Right cardiac atrium (tissue), 5 donors: Measurements from ENCODE around the gene SDK2. TPM values are rescaled to one million over a fixed set of nuclear protein-coding genes. Genes with fewer than 3 reads are reported as not detected.

ENCODE experiments used
- ATAC-seq, 2 donors: fragments of 200-7000 bp; cut with Tn5 transposase; one replicate each; pipeline versions ENCODE4 v1.8.0 to v1.9.1; 2020; ENCODE audit warnings: moderate library complexity in 2 of 2, mild to moderate bottlenecking in 1 of 2
- DNase-seq, 3 donors: peaks; one replicate each; pipeline ENCODE4 v3.0.0-alpha.2; 2020
- H3K27ac ChIP-seq: one replicate; pipeline ENCODE4 v1.5.1; 2013; ENCODE audit warnings: mild to moderate bottlenecking, low read length, control low read depth, moderate library complexity
- H3K27me3 ChIP-seq: one replicate; pipeline ENCODE4 v1.6.1; 2013; ENCODE audit not compliant: control insufficient read depth, insufficient read depth
- H3K4me1 ChIP-seq: one replicate; pipeline ENCODE4 v1.6.1; 2013; ENCODE audit warnings: low read length; ENCODE audit not compliant: control insufficient read depth, insufficient read depth
- H3K4me3 ChIP-seq: one replicate; pipeline ENCODE4 v1.5.1; 2013; ENCODE audit warnings: low read length, control low read depth
- H3K9me3 ChIP-seq: one replicate; pipeline ENCODE4 v1.6.1; 2013; ENCODE audit warnings: low read length; ENCODE audit not compliant: control insufficient read depth
- WGBS: extraction: QIAGEN DNeasy Blood & Tissue Kit; methylation state at CpG from one replicate; pipeline ENCODE4 v1.1.7; 2013; 5-methylcytosine and 5-hydroxymethylcytosine counted together
- intact Hi-C, 4 donors: fragments of 100-400 bp; cut with DNase I; formaldehyde crosslinking; loops; one replicate each; pipeline versions ENCODE4 v1.11.0 to v1.14.0; 2022 to 2023
- polyA plus RNA-seq: library from polyadenylated mRNA; stranded (reverse); fragments of 200-250 nt; gene quantifications from one replicate; pipeline ENCODE4 v1.2.3, GENCODE V29; 2013
- total RNA-seq, 4 donors: library from RNA; stranded (reverse); fragmentation: NEBNext Ultra II Directional; extraction: Animal tissue kit (Norgen Biotek cat#: 25700); gene quantifications; one replicate each; pipeline ENCODE4 v1.2.1, GENCODE V29; 2021
- donor health status: healthy with polysubstance abuse.
- donor health status: DM: no; HTN: yes; CAD: no.
- donor health status: DM: no; HTN: no; CAD: no.
- donor health status: DM: no; HTN: yes; CAD: no; lungs with severe emphysema.
- donor health status: DM: yes; HTN: yes; CAD: no.

SDK2 gene
- total and polyA plus RNA-seq, 5 donors: 0.77 to 4.4 (median 2.0) TPM

DNA sequence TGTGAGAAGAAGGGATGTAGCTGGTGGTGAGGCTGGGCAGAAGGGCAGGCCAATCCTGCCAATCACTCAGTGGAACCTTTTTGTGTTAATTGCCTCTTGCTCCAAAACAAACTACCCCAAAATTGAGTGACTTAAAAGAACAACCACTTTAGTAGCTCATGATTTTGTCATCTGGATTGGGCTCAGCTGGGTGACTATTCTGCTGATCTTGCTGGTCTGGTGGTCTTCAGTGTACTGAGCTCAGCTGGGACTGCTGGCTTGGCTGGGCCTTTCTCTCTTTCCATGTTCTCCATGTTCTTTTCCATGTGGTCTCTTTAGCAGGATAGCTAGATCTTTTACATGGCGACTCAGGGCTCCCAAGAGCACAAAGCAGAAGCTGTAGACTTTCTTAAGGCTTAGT, 37.7 kb upstream of the SDK2 start:
- H3K9me3 ChIP-seq: peaks cover 7% of the 10 kb centered on the region
- ATAC-seq: no peak
- 95% methylated on average over 1 of the region's 1 CpG for WGBS
- H3K27me3 ChIP-seq: no peaks in the 10 kb centered on the region
- H3K4me3 ChIP-seq: no peak overlapping the region
- intact Hi-C loops: no loop called here
- no peak overlapping the region for H3K27ac ChIP-seq
- no peak for DNase-seq
- no peaks in the 10 kb centered on the region for H3K4me1 ChIP-seq

- H3K4me1 ChIP-seq: no peaks in the 10 kb centered on the region
- H3K27me3 ChIP-seq: no peaks in the 10 kb centered on the region
- no peak overlapping the region for H3K27ac ChIP-seq
- DNase-seq: no peak
- no peak for ATAC-seq
- H3K9me3 ChIP-seq: peaks cover 7% of the 10 kb centered on the region
- no peak overlapping the region for H3K4me3 ChIP-seq
- intact Hi-C loops: no loop called here
- WGBS: 70% methylated on average over 4 of the region's 4 CpGs
Measured at GRCh38 chr17:73679476-73679875, 35.2 kb upstream of the SDK2 start.

- Histone ChIP-seq H3K27me3 (no peaks in the 10 kb centered on the region), H3K27ac (no peak overlapping the region), H3K4me3 (no peak overlapping the region), H3K4me1 (no peaks in the 10 kb centered on the region), H3K9me3 (peaks cover 7% of the 10 kb centered on the region)
- ATAC-seq (no peak), DNase-seq (no peak)
- intact Hi-C loops: no loop called here
- 76% methylated on average over 7 of the region's 7 CpGs for WGBS
Measured at GRCh38 chr17:73678999-73679398, 34.8 kb upstream of the SDK2 start.

- 76% methylated on average over 3 of the region's 3 CpGs for WGBS
- Histone ChIP-seq H3K9me3 (peaks cover 2% of the 10 kb centered on the region), H3K4me3 (no peak overlapping the region), H3K4me1 (no peaks in the 10 kb centered on the region), H3K27me3 (no peaks in the 10 kb centered on the region), H3K27ac (no peak overlapping the region)
- DNase-seq (no peak), ATAC-seq (no peak)
- intact Hi-C loops: no loop called here
Measured at GRCh38 chr17:73669771-73670170, 25.5 kb upstream of the SDK2 start.

- ATAC-seq (peak in 1 of 2 donors; percentile 31), DNase-seq (peak in 1 of 3 donors; percentile 42)
- Histone ChIP-seq H3K4me1 (no peaks in the 10 kb centered on the region), H3K4me3 (no peak overlapping the region), H3K27ac (no peak overlapping the region), H3K27me3 (no peaks in the 10 kb centered on the region), H3K9me3 (peaks cover 2% of the 10 kb centered on the region)
- 63% methylated on average over 9 of the region's 9 CpGs for WGBS
- intact Hi-C loops: no loop called here
Measured at GRCh38 chr17:73667181-73667959, 23.1 kb upstream of the SDK2 start.

GRCh38 chr17:73663614-73664013, 19.4 kb upstream of the SDK2 start:
- DNase-seq (no peak), ATAC-seq (no peak)
- Histone ChIP-seq H3K4me3 (no peak overlapping the region), H3K9me3 (no peaks in the 10 kb centered on the region), H3K27ac (no peak overlapping the region), H3K4me1 (no peaks in the 10 kb centered on the region), H3K27me3 (no peaks in the 10 kb centered on the region)
- intact Hi-C loops: no loop called here
- WGBS: 72% methylated on average over 1 of the region's 1 CpG

GRCh38 chr17:73660366-73660765, 16.1 kb upstream of the SDK2 start:
- Histone ChIP-seq H3K9me3 (no peaks in the 10 kb centered on the region), H3K4me3 (no peak overlapping the region), H3K27me3 (no peaks in the 10 kb centered on the region), H3K27ac (no peak overlapping the region), H3K4me1 (no peaks in the 10 kb centered on the region)
- intact Hi-C loops: no loop called here
- WGBS: 77% methylated on average over 5 of the region's 5 CpGs
- no peak for ATAC-seq
- no peak for DNase-seq

- H3K4me3 ChIP-seq: no peak overlapping the region
- DNase-seq: no peak
- H3K4me1 ChIP-seq: no peaks in the 10 kb centered on the region
- ATAC-seq: no peak
- H3K27me3 ChIP-seq: no peaks in the 10 kb centered on the region
- peaks cover 3% of the 10 kb centered on the region for H3K9me3 ChIP-seq
- 77% methylated on average over 12 of the region's 12 CpGs for WGBS
- no peak overlapping the region for H3K27ac ChIP-seq
- intact Hi-C loops: loop anchor here in 3 of 4 donors (10.0 kb wide), 2 partner anchors 46 to 186 kb away; no protein-coding TSS in a partner anchor
Measured at GRCh38 chr17:73658821-73659515, 14.7 kb upstream of the SDK2 start.

DNA sequence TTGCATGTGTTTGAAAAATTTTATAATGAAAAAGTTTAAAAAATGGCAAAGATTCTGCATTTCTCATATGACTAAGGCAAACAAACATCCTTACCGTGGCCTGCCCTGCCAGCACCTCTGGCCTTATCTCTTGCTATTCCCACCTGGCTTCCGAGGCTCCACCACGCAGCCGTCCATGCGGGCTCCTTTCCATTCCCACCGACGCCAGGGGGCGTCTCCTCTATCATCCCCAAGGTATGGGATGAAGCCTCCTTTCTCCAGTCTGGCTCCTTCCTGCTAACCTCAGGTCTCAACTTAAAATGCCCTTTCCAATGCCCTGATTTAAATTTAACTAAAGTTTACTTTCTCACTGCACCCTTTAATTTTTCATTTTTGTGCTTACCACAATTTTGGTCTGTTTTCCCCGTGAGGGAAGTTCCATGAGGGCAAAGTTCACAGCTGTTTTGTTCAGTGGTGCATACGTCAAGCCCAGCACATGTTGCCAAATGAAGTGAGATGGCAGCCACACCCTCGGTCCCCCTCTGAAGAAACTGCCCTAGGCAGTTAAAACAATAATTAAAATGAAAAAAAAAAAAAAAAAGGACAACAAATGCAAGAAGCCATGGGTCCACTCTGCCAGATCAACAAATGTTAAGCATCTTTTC, 13.3 kb upstream of the SDK2 start:
- Histone ChIP-seq H3K27me3 (no peaks in the 10 kb centered on the region), H3K9me3 (peaks cover 3% of the 10 kb centered on the region), H3K27ac (no peak overlapping the region), H3K4me1 (no peaks in the 10 kb centered on the region), H3K4me3 (no peak overlapping the region)
- peak; percentile 47 to 86 (median 74) for DNase-seq
- ATAC-seq: peak in 1 of 2 donors; percentile 68
- WGBS: 13% methylated on average over 11 of the region's 11 CpGs
- intact Hi-C loops: loop anchor here in 3 of 4 donors (10.0 kb wide), 2 partner anchors 47 to 187 kb away; no protein-coding TSS in a partner anchor

GRCh38 chr17:73654241-73654640, 10.0 kb upstream of the SDK2 start:
- no peak overlapping the region for H3K4me3 ChIP-seq
- ATAC-seq (no peak), DNase-seq (no peak)
- H3K27ac ChIP-seq: no peak overlapping the region
- H3K9me3 ChIP-seq: peaks cover 3% of the 10 kb centered on the region
- no peaks in the 10 kb centered on the region for H3K27me3 ChIP-seq
- no peaks in the 10 kb centered on the region for H3K4me1 ChIP-seq
- WGBS: 86% methylated on average over 5 of the region's 5 CpGs
- intact Hi-C loops: loop anchor here in 3 of 4 donors (10.0 kb wide), 2 partner anchors 51 to 191 kb away; no protein-coding TSS in a partner anchor

- ATAC-seq: no peak
- intact Hi-C loops: loop anchor here in 3 of 4 donors (10.0 kb wide), 2 partner anchors 51 to 191 kb away; no protein-coding TSS in a partner anchor
- H3K9me3 ChIP-seq: peaks cover 3% of the 10 kb centered on the region
- no peak for DNase-seq
- H3K4me3 ChIP-seq: no peak overlapping the region
- H3K27ac ChIP-seq: no peak overlapping the region
- H3K4me1 ChIP-seq: no peaks in the 10 kb centered on the region
- 76% methylated on average over 1 of the region's 1 CpG for WGBS
- no peaks in the 10 kb centered on the region for H3K27me3 ChIP-seq
Measured at GRCh38 chr17:73653810-73654209, 9.6 kb upstream of the SDK2 start.
